HL-60 (cell line): ENCODE results near the gene NUDT3.

ENCODE experiments used
- DNase-seq, 2 experiments: peaks; one replicate each; pipeline ENCODE4 v3.0.0-alpha.2; 2010 to 2020; ENCODE audit warnings: low read depth in 1 of 2, low spot score in 1 of 2
- H3K27ac ChIP-seq: fragments of 250-450 bp; sonication (Bioruptor Pico); replicated peaks from 2 replicates; pipeline ENCODE4 v1.5.1; 2020; ENCODE audit warnings: mild to moderate bottlenecking, moderate library complexity
- H3K27me3 ChIP-seq: fragments of 250-450 bp; sonication (Bioruptor Pico); 2 replicates; pipeline ENCODE4 v1.5.1; 2021; ENCODE audit warnings: mild to moderate bottlenecking, moderate library complexity; ENCODE audit not compliant: insufficient read depth, poor library complexity, severe bottlenecking
- H3K4me3 ChIP-seq: replicated peaks from 2 replicates; pipeline ENCODE4 v1.5.1; 2011; ENCODE audit warnings: mild to moderate bottlenecking, control low read depth, low read length; ENCODE audit not compliant: insufficient read depth
- GABPA ChIP-seq: IDR thresholded peaks from 2 replicates; pipeline ENCODE4 v1.6.1; 2012; ENCODE audit warnings: low read depth
- POLR2AphosphoS5 ChIP-seq: IDR thresholded peaks from 2 replicates; pipeline ENCODE4 v1.6.1; 2012; ENCODE audit warnings: low read depth
- SPI1 ChIP-seq: IDR thresholded peaks from 2 replicates; pipeline ENCODE4 v1.6.1; 2012; ENCODE audit warnings: low read depth, mild to moderate bottlenecking, borderline replicate concordance
- TF ChIP-seq, protein P1 (sequence below): IDR thresholded peaks from 2 replicates; pipeline ENCODE4 v1.6.1; 2012; ENCODE audit warnings: low read depth; ENCODE audit not compliant: insufficient replicate concordance
- TF ChIP-seq, protein P2 (sequence below): IDR thresholded peaks from one replicate; pipeline ENCODE4 v1.5.1; 2011; ENCODE audit warnings: low read length, control low read depth, inconsistent platforms; ENCODE audit not compliant: insufficient read depth

Gene NUDT3

DNA sequence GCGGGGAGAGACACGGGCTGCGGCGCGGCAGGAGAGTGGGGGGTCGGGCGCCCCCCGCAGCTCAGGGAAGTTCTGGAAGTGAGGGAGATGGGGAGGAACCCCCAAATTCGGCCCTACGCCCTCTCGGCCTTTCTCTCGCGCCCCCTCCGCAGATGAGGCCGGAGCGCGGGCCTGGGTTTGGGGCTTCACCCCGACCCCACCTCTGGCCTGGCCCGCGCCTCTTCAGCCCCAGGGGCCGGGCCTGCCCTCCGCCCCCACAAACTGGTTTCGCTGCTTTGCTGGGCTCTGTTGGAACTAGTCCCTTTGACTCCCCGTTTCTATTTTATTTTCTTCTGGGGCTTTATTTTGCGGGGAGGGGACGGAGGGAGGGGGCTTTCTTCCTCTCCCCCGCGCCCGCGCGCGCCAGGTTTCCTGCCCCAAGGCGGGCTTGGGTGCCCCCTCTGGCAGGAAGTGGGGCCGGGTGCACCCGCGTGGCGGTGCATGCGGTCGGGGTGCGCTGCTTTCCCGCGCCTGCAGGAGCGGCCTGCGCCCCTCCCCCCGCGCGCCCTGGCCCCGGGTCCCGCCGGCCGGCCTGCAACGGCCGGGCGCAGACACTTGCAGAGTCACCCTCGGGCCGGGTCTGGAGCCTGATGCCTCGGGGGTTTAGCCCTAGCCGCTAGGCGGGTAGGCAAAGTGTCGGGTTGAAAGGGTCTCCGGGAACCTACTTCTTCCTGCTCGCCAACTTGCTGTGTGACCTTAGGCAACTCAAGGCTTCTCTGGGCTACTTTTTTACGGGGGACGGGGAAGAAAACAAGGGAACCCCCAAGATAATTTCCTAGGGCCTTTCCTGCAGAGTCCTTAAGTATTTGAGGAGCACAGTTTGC lies 154.5 kb downstream of the NUDT3 start:
- peak; percentile 80 to 81 for DNase-seq
- TF ChIP-seq POLR2AphosphoS5 (peak; percentile 83), GABPA (peak; percentile 50; the same call in 1 of the 2 replicates), SPI1 (peak; percentile 44; the same call in 1 of the 2 replicates)
- TF ChIP-seq, protein P1, sequence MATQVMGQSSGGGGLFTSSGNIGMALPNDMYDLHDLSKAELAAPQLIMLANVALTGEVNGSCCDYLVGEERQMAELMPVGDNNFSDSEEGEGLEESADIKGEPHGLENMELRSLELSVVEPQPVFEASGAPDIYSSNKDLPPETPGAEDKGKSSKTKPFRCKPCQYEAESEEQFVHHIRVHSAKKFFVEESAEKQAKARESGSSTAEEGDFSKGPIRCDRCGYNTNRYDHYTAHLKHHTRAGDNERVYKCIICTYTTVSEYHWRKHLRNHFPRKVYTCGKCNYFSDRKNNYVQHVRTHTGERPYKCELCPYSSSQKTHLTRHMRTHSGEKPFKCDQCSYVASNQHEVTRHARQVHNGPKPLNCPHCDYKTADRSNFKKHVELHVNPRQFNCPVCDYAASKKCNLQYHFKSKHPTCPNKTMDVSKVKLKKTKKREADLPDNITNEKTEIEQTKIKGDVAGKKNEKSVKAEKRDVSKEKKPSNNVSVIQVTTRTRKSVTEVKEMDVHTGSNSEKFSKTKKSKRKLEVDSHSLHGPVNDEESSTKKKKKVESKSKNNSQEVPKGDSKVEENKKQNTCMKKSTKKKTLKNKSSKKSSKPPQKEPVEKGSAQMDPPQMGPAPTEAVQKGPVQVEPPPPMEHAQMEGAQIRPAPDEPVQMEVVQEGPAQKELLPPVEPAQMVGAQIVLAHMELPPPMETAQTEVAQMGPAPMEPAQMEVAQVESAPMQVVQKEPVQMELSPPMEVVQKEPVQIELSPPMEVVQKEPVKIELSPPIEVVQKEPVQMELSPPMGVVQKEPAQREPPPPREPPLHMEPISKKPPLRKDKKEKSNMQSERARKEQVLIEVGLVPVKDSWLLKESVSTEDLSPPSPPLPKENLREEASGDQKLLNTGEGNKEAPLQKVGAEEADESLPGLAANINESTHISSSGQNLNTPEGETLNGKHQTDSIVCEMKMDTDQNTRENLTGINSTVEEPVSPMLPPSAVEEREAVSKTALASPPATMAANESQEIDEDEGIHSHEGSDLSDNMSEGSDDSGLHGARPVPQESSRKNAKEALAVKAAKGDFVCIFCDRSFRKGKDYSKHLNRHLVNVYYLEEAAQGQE: peak; percentile 17
- TF ChIP-seq, protein P2, sequence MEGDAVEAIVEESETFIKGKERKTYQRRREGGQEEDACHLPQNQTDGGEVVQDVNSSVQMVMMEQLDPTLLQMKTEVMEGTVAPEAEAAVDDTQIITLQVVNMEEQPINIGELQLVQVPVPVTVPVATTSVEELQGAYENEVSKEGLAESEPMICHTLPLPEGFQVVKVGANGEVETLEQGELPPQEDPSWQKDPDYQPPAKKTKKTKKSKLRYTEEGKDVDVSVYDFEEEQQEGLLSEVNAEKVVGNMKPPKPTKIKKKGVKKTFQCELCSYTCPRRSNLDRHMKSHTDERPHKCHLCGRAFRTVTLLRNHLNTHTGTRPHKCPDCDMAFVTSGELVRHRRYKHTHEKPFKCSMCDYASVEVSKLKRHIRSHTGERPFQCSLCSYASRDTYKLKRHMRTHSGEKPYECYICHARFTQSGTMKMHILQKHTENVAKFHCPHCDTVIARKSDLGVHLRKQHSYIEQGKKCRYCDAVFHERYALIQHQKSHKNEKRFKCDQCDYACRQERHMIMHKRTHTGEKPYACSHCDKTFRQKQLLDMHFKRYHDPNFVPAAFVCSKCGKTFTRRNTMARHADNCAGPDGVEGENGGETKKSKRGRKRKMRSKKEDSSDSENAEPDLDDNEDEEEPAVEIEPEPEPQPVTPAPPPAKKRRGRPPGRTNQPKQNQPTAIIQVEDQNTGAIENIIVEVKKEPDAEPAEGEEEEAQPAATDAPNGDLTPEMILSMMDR: no peak
- Histone ChIP-seq H3K27ac (peak overlapping the region; percentile 99), H3K4me3 (peak overlapping the region; percentile 55), H3K27me3 (no peaks in the 10 kb centered on the region)

DNA sequence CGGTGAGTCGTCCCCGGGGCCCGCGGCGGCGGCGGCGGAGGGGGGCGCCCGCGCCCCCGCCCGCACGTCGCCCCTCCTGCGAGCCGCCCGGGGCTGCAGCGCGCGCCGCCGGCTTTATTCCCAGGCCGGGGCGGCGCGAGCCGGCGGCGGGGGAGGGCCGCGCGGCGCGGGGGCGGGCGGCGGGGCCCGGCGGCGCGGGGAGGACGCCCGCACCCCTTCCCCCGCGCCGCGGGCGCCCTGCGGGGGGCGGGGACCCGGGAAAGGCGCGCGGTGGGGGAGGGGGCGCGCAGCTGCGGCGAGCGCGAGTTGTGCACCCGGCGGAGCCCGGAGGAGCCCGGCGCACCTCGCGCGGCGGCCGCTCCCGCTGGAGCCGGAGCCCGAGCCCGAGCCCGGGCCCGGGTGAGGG lies 155.2 kb downstream of the NUDT3 start:
- no peaks in the 10 kb centered on the region for H3K27me3 ChIP-seq
- TF ChIP-seq GABPA: no peak
- TF ChIP-seq SPI1: no peak
- H3K4me3 ChIP-seq: peak overlapping the region; percentile 55
- DNase-seq: no peak
- H3K27ac ChIP-seq: peak overlapping the region; percentile 99

DNA sequence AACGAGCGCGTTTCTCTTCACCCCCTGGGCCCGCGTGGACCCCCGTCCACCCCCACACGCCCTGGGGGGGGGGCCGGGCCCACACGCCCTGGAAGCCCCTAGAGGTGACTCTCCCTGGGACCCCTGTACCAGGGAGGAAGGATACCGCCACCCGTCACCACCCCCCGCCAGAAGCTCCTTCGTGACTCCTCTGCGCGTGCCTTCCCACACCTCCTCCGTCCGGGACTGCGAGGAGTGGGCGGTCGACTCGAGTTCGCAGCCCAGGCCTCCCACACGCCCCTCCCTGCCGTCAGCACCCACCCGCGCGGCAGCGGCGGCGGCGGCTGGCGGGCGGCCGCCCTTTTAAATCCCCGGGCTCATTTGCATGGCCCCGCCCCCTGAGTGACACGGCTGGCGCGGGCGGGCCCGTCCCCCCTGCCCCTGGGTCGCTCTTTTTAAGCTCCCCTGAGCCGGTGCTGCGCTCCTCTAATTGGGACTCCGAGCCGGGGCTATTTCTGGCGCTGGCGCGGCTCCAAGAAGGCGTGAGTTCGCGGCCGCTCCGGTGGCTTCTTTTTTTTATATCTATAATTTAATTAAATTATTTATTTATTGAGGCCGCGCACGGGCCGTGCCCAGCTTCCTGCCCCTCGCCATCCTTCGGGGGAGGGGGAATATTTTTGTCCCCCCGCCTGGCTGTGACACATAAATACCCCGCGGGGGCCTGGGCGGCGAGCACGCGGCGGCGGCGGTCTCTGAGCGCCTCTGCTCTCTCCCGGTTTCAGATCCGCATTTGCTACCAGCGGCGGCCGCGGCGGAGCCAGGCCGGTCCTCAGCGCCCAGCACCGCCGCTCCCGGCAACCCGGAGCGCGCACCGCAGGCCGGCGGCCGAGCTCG lies 155.8 kb downstream of the NUDT3 start, which contains the start of gene HMGA1:
HMGA1 (plus strand) TSS at position 431 of the 873 bp plus-strand sequence. CDS start 3,908 bp downstream, outside the sequence.
- H3K4me3 ChIP-seq: peak within 1 kb of the TSS; percentile 55
- TF ChIP-seq POLR2AphosphoS5: peak; percentile 85
- TF ChIP-seq, protein P2: no peak
- TF ChIP-seq, protein P1: no peak
- peak within 1 kb of the TSS; percentile 99 for H3K27ac ChIP-seq
- peak; percentile 83 to 88 for DNase-seq
- H3K27me3 ChIP-seq: no peaks in the 10 kb centered on the region

DNA sequence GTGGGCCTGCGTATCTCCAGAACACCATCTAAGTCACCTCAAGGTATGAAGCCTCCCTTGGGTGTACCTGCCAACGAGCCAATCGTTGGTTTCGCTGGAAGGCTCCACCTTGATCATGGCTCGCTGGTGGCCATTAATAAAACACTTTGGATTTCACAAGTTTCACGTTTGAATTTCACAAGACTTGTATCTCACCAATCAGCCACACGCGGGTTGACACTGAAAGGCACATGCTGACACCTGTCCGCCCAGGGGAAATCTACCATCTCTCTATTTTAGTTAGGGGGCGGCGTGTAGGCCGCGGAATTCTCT lies 156.4 kb downstream of the NUDT3 start:
- TF ChIP-seq, protein P1: no peak
- no peak for TF ChIP-seq POLR2AphosphoS5
- no peak for TF ChIP-seq SPI1
- no peak for TF ChIP-seq GABPA
- TF ChIP-seq, protein P2: no peak
- Histone ChIP-seq H3K27ac (peak overlapping the region; percentile 92), H3K27me3 (no peaks in the 10 kb centered on the region), H3K4me3 (peak overlapping the region; percentile 50)
- peak; percentile 63 to 65 for DNase-seq
